Cardiac muscle cell (in vitro differentiated cells and primary cell): ENCODE measurements around the gene RBM38. TPM values are rescaled to one million over a fixed set of nuclear protein-coding genes. Genes with fewer than 3 reads are reported as not detected.

Experiments
- DNase-seq, 2 donors: peaks; one replicate each; pipeline versions ENCODE4 v3.0.0 to v3.0.0-alpha.2; 2010 to 2017; ENCODE audit warnings: low read depth in 1 of 2, low spot score in 1 of 2
- H3K27ac ChIP-seq: fragments of 200-600 bp; sonication (generic); 2 replicates; pipeline ENCODE4 v1.5.1; 2016
- H3K27me3 ChIP-seq: fragments of 200-600 bp; sonication (generic); 2 replicates; pipeline ENCODE4 v1.6.0; 2016; ENCODE audit warnings: control low read depth
- H3K36me3 ChIP-seq: fragments of 200-600 bp; sonication (generic); 2 replicates; pipeline ENCODE4 v1.5.1; 2016; ENCODE audit warnings: control low read depth
- H3K4me1 ChIP-seq: fragments of 200-600 bp; sonication (generic); 2 replicates; pipeline ENCODE4 v1.8.1; 2017; ENCODE audit warnings: low read depth, mild to moderate bottlenecking, mixed run types
- H3K4me3 ChIP-seq: fragments of 200-600 bp; sonication (generic); 2 replicates; pipeline ENCODE4 v1.5.1; 2016; ENCODE audit warnings: mild to moderate bottlenecking
- H3K9me3 ChIP-seq: fragments of 200-600 bp; sonication (generic); 2 replicates; pipeline ENCODE4 v1.5.1; 2017; ENCODE audit warnings: low read depth, mild to moderate bottlenecking, control low read depth
- CTCF ChIP-seq: IDR thresholded peaks from 2 replicates; pipeline ENCODE4 v1.5.1; 2012; ENCODE audit warnings: low read depth, mild to moderate bottlenecking, low read length
- polyA plus RNA-seq: library from polyadenylated mRNA; unstranded; fragments of >200 nt; fragmentation: Nextera tagmentation; extraction: Ambion mirVana; gene quantifications from 2 replicates; pipeline ENCODE4 v1.2.1, GENCODE V29; 2016
- total RNA-seq: library from RNA; depleted of rRNA; stranded (reverse); fragments of >200 nt; gene quantifications from 2 replicates; pipeline ENCODE4 v1.2.3, GENCODE V29; 2016

Gene RBM38
- total and polyA plus RNA-seq, 2 experiments from 2014 or later, result 404 to 625 TPM

DNA sequence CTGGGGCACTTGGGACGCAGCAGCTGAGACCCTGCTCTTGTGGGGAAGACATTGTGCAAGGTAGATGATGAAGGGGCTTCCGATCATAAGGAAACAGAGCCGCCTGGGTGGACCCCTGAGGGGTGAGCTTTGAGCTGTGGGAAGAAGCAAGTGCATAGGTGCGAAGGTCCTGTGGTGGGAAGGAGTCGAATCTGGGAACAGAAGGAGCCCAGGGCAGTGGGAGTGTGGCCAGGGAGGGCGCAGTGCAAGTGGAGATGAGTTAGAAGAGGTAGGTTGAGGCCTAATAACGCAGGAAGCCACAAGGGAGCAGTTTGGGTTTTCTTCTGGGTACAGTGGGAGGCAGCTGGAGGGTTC is 10.3 kb downstream of the RBM38 start:
- Histone ChIP-seq H3K4me1 (peaks cover 57% of the 10 kb centered on the region), H3K4me3 (no peak overlapping the region), H3K36me3 (peaks cover 88% of the 10 kb centered on the region), H3K27ac (peak overlapping the region; percentile 93), H3K9me3 (no peaks in the 10 kb centered on the region), H3K27me3 (no peaks in the 10 kb centered on the region)
- no peak for DNase-seq
- TF ChIP-seq CTCF, result no peak

DNA sequence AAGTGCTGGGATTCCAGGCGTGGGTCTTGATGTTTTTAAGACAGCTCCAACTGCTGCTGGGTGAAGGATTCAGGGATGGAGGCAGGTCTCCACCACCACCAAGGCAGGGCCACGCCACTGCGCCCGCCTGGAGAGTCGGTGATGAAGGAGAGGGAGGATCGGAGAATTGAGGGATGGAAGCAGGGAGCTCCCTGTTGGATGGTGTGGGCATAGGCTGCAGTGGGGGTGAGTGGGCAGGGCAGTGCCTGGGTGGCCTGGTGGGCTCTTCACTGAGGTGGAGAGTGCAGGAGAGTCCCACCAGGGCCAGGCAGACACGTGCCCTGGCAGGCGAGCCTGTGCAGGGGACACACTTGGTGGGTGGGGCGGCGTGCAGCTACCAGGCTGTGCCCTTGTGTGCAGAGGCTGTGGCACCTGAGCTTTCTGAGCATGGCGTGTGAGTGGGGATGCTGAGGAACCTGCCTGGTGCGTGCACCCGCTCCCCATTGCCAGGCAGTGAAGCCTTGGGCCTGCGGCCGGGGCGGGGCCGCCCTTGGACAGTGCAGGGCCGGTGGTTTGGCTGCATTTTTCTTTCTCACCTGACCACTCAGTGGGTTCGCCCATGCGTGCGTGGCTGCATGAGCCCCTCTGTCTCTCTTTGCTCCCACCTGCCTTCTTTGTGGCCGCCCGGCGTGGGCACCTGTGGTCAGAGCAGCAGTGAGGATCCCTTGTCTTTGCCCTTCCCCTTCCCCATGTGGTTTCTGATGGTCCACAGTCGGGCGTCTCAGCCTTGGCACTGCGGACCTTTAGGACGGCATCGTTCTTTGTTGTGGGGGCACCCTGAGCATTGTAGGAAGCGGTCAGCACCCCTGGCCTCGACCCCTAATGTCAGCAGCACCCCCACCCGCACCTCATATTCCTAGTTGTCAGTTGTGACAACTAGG is 11.3 kb downstream of the RBM38 start:
- TF ChIP-seq CTCF, result no peak
- Histone ChIP-seq H3K36me3 (peaks cover 82% of the 10 kb centered on the region), H3K4me3 (no peak overlapping the region), H3K27ac (peak overlapping the region; percentile 93), H3K9me3 (no peaks in the 10 kb centered on the region), H3K4me1 (peaks cover 53% of the 10 kb centered on the region), H3K27me3 (no peaks in the 10 kb centered on the region)
- no peak for DNase-seq

- H3K36me3 ChIP-seq, result peaks cover 82% of the 10 kb centered on the region
- peak overlapping the region; percentile 93 for H3K27ac ChIP-seq
- no peak overlapping the region for H3K4me3 ChIP-seq
- DNase-seq, result no peak
- no peak for TF ChIP-seq CTCF
- no peaks in the 10 kb centered on the region for H3K27me3 ChIP-seq
- H3K9me3 ChIP-seq, result no peaks in the 10 kb centered on the region
- H3K4me1 ChIP-seq, result peaks cover 55% of the 10 kb centered on the region
Observed at GRCh38 chr20:57403216-57403615, 12.0 kb downstream of the RBM38 start.

DNA sequence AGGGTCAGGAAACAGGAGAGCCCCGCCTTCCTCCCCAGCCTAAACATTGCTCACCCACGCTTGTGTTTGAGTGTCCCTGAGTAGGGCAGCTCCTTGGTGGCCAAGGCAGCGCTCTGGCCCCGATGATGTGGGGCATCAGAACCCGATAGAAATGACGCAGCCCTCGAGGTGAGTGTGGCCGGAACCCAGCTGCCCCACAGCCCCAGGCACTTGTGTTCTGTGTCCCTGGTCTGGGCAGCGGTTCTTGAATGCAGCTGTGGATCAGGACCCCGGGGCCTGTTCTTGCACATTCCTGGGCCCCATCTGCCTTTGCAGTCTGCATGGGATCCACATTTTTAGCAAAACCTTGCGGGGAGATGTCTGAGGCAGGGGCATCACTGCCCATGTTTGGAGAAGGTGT is 12.8 kb downstream of the RBM38 start:
- TF ChIP-seq CTCF, result no peak
- H3K4me1 ChIP-seq, result peaks cover 55% of the 10 kb centered on the region
- H3K36me3 ChIP-seq, result peaks cover 90% of the 10 kb centered on the region
- no peaks in the 10 kb centered on the region for H3K9me3 ChIP-seq
- peak overlapping the region; percentile 93 for H3K27ac ChIP-seq
- H3K4me3 ChIP-seq, result no peak overlapping the region
- no peaks in the 10 kb centered on the region for H3K27me3 ChIP-seq
- no peak for DNase-seq

- H3K4me3 ChIP-seq, result no peak overlapping the region
- H3K36me3 ChIP-seq, result peaks cover 90% of the 10 kb centered on the region
Observed at GRCh38 chr20:57404419-57405072, 13.3 kb downstream of the RBM38 start.

More at GRCh38 chr20:57404419-57405072, 13.3 kb downstream of the RBM38 start:
- DNase-seq, result no peak
- Histone ChIP-seq H3K4me1 (peaks cover 55% of the 10 kb centered on the region), H3K9me3 (no peaks in the 10 kb centered on the region), H3K27me3 (no peaks in the 10 kb centered on the region), H3K27ac (peak overlapping the region; percentile 93)
- no peak for TF ChIP-seq CTCF
